PC-3 (cell line): ENCODE measurements around the gene WDR36. TPM values are rescaled to one million over a fixed set of nuclear protein-coding genes. Genes with fewer than 3 reads are reported as not detected.

Experiments
- ATAC-seq: fragments of 200-7000 bp; cut with Tn5 transposase; 2 replicates; pipeline ENCODE4 v1.9.1; 2020; ENCODE audit warnings: mild to moderate bottlenecking, moderate library complexity
- BruUV-seq: library from RNA; stranded (reverse); fragments of 400-500 nt; replicated peaks from 2 replicates; lab custom pipeline; 2021; lab: Mats Ljungman, UMichigan
- CTCF ChIA-PET: fragments of 300-600 bp; sonication (Branson Sonifier 250); formaldehyde crosslinking; loops from one replicate; lab custom pipeline; 2022; ENCODE audit warnings: antibody characterized with exemption; lab: Charles Lee
- POLR2A ChIA-PET: fragments of 300-600 bp; sonication (Branson Sonifier 250); formaldehyde crosslinking; loops from one replicate; lab custom pipeline; 2022; ENCODE audit warnings: antibody characterized with exemption; ENCODE audit not compliant: unreplicated experiment; lab: Charles Lee
- DNase-seq: peaks from one replicate; pipeline ENCODE4 v3.0.0-alpha.2; 2015
- H2AFZ ChIP-seq: fragments of 300-600 bp; sonication (generic); 2 replicates; pipeline ENCODE4 v1.6.0; 2016; ENCODE audit warnings: antibody characterized with exemption, low read length
- H3F3A ChIP-seq: fragments of 300-600 bp; sonication (generic); one replicate; pipeline ENCODE4 v1.6.0; 2017; ENCODE audit warnings: antibody characterized with exemption, low read length, control low read depth, mild to moderate bottlenecking; ENCODE audit not compliant: unreplicated experiment
- H3K27ac ChIP-seq: fragments of 300-600 bp; sonication (generic); 2 replicates; pipeline ENCODE4 v1.5.1; 2016; ENCODE audit warnings: mild to moderate bottlenecking, low read length
- H3K27me3 ChIP-seq: fragments of 300-600 bp; sonication (generic); 2 replicates; pipeline ENCODE4 v1.6.1; 2016; ENCODE audit warnings: low read length, mixed read lengths
- H3K36me3 ChIP-seq: fragments of 300-600 bp; sonication (generic); 2 replicates; pipeline ENCODE4 v1.6.1; 2016; ENCODE audit warnings: low read depth, mixed run types, low read length, mixed read lengths
- H3K4me1 ChIP-seq: fragments of 300-600 bp; sonication (generic); 2 replicates; pipeline ENCODE4 v1.5.1; 2016; ENCODE audit warnings: low read length; ENCODE audit not compliant: insufficient read depth
- H3K4me2 ChIP-seq: fragments of 300-600 bp; sonication (generic); 2 replicates; pipeline ENCODE4 v1.6.0; 2016; ENCODE audit warnings: low read length
- H3K4me3 ChIP-seq: fragments of 300-600 bp; sonication (generic); 2 replicates; pipeline ENCODE4 v1.5.1; 2016; ENCODE audit warnings: mild to moderate bottlenecking, low read length, mixed read lengths
- H3K79me2 ChIP-seq: fragments of 300-600 bp; sonication (generic); 2 replicates; pipeline ENCODE4 v1.6.1; 2017; ENCODE audit warnings: low read length, mixed read lengths
- H3K9ac ChIP-seq: fragments of 300-600 bp; sonication (generic); 2 replicates; pipeline ENCODE4 v1.6.0; 2016; ENCODE audit warnings: mild to moderate bottlenecking, low read length
- H3K9me2 ChIP-seq: fragments of 300-600 bp; sonication (generic); replicated peaks from 2 replicates; pipeline ENCODE4 v1.6.1; 2016; ENCODE audit warnings: mixed run types, low read length, mixed read lengths
- H3K9me3 ChIP-seq: fragments of 300-600 bp; sonication (generic); 2 replicates; pipeline ENCODE4 v1.6.1; 2016; ENCODE audit warnings: low read length, mixed read lengths
- H4K20me1 ChIP-seq: fragments of 300-600 bp; sonication (generic); 2 replicates; pipeline ENCODE4 v1.6.1; 2016; ENCODE audit warnings: low read length, mixed read lengths
- CTCF ChIP-seq: fragments of 300-600 bp; sonication (generic); conservative IDR thresholded peaks from 2 replicates; pipeline ENCODE4 v1.5.1; 2017; ENCODE audit warnings: antibody characterized with exemption, low read depth, mild to moderate bottlenecking, low read length
- EZH2 ChIP-seq: fragments of 300-600 bp; sonication (generic); IDR thresholded peaks from one replicate; pipeline ENCODE4 v1.6.1; 2017; ENCODE audit warnings: antibody characterized with exemption, mild to moderate bottlenecking, low read length; ENCODE audit not compliant: unreplicated experiment
- EZH2phosphoT487 ChIP-seq: fragments of 300-600 bp; sonication (generic); IDR thresholded peaks from 2 replicates; pipeline ENCODE4 v1.6.1; 2018; ENCODE audit warnings: mild to moderate bottlenecking, antibody characterized with exemption, low read length, borderline replicate concordance
- intact Hi-C: fragments of 100-400 bp; cut with micrococcal nuclease; formaldehyde crosslinking; loops from 2 replicates; pipeline ENCODE4 v1.9.0; 2023
- total RNA-seq: library from RNA; depleted of rRNA; stranded (reverse); fragments of >200 nt; gene quantifications from 2 replicates; pipeline ENCODE4 v1.2.3, GENCODE V29; 2014

The WDR36 gene
- total RNA-seq, 1 experiment from 2014 or later: 38.2 TPM

- POLR2A ChIA-PET: no interaction called here
- Histone ChIP-seq H4K20me1 (no peaks in the 10 kb centered on the region), H3K4me3 (no peak overlapping the region), H3K36me3 (no peaks in the 10 kb centered on the region), H3K9me3 (no peaks in the 10 kb centered on the region), H3K9me2 (no peaks in the 10 kb centered on the region), H3K4me2 (no peak overlapping the region), H3K9ac (no peak overlapping the region), H3K4me1 (peaks cover 2% of the 10 kb centered on the region), H3F3A (no peaks in the 10 kb centered on the region), H3K27ac (no peak overlapping the region), H3K27me3 (no peaks in the 10 kb centered on the region), H2AFZ (no peak overlapping the region), H3K79me2 (no peaks in the 10 kb centered on the region)
- ATAC-seq: no peak
- no TSS peak for BruUV-seq
- TF ChIP-seq EZH2phosphoT487: no peak
- no peak for TF ChIP-seq EZH2
- no peak for TF ChIP-seq CTCF
- DNase-seq: no peak
- intact Hi-C loops: no loop called here
- CTCF ChIA-PET: no interaction called here
These were observed 22.3 kb upstream of the WDR36 start for GRCh38 chr5:111069839-111070238.

GRCh38 chr5:111070272-111071134 is 21.6 kb upstream of the WDR36 start:
- Histone ChIP-seq H3K27ac (no peak overlapping the region), H3K9me3 (no peaks in the 10 kb centered on the region), H3K4me3 (no peak overlapping the region), H3K4me2 (no peak overlapping the region), H3K79me2 (no peaks in the 10 kb centered on the region), H3K9me2 (no peaks in the 10 kb centered on the region), H3F3A (no peaks in the 10 kb centered on the region), H3K9ac (no peak overlapping the region), H3K36me3 (no peaks in the 10 kb centered on the region), H4K20me1 (no peaks in the 10 kb centered on the region), H3K4me1 (peaks cover 8% of the 10 kb centered on the region), H2AFZ (no peak overlapping the region), H3K27me3 (no peaks in the 10 kb centered on the region)
- ATAC-seq (no peak), DNase-seq (no peak)
- TF ChIP-seq EZH2phosphoT487 (no peak), EZH2 (no peak), CTCF (no peak)
- intact Hi-C loops: no loop called here
- ChIA-PET POLR2A (no interaction called here), CTCF (no interaction called here)
- no TSS peak for BruUV-seq

GRCh38 chr5:111071413-111071812 is 20.7 kb upstream of the WDR36 start, which contains the start of gene TSLP:
TSS of gene TSLP (plus strand) at chr5:111071713. CDS start at chr5:111071891, 178 bp downstream.
- Histone ChIP-seq H3F3A (no peaks in the 10 kb centered on the region), H3K9me2 (no peaks in the 10 kb centered on the region), H2AFZ (no peak within 1 kb of the TSS), H3K9me3 (no peaks in the 10 kb centered on the region), H3K4me2 (no peak within 1 kb of the TSS), H3K27ac (no peak within 1 kb of the TSS), H3K4me3 (no peak within 1 kb of the TSS), H3K36me3 (no peaks in the 10 kb centered on the region), H3K4me1 (peaks cover 15% of the 10 kb centered on the region), H3K9ac (no peak within 1 kb of the TSS), H4K20me1 (no peaks in the 10 kb centered on the region), H3K27me3 (no peaks in the 10 kb centered on the region), H3K79me2 (no peaks in the 10 kb centered on the region)
- DNase-seq (no peak), ATAC-seq (no peak)
- no TSS peak for BruUV-seq
- no peak for TF ChIP-seq EZH2
- intact Hi-C loops: no loop called here
- ChIA-PET POLR2A (no interaction called here), CTCF (no interaction called here)
